Body of pancreas (tissue), 4 donors: ENCODE results near the gene CAPN3.

Source experiments
- CTCF ChIP-seq, 7 experiments: fragments of 450-650 bp in 4 of 7; fragments of 200-600 bp in 3 of 7; sonication (generic) in 3 of 7; IDR thresholded peaks; one replicate each; pipeline ENCODE4 v1.5.1; 2016 to 2019; ENCODE audit warnings: antibody characterized with exemption in 7 of 7
- POLR2A ChIP-seq, 3 donors: fragments of 450-650 bp; IDR thresholded peaks; one replicate each; pipeline ENCODE4 v1.6.1; 2016; ENCODE audit warnings: antibody characterized with exemption in 3 of 3, mild to moderate bottlenecking in 2 of 3

DNA sequence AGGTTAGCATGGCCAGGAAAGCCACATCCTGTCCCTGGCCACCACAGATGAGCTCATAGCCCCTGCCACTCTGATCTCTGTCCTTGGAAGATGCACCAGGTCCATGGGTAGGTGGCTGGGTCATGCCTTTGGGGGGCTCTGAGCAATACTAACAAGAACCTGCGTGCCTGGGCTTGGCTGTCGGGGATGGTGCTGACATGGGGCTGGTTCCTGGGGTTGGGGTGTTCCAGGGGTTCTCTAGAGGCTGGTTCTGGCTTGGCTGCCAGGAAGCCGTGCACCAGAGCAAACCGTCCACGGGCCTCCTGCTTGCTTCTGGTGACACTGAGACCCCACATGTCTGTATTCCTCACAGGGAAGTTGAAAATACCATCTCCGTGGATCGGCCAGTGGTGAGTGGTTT is 44.1 kb downstream of the CAPN3 start:
- no peak for TF ChIP-seq POLR2A (IDR thresholded peaks at IDR 0.05)
- TF ChIP-seq CTCF (IDR thresholded peaks at IDR 0.05): no peak
